ENCODE measurements around the gene TUBG2. TPM values are rescaled to one million over a fixed set of nuclear protein-coding genes. Genes with fewer than 3 reads are reported as not detected.

Gene TUBG2
- polyA plus RNA-seq, 1 of the 3 experiments (the other 2 are of a cell fraction) = 33.9 TPM

GRCh38 chr17:42660692-42661345 is 1.7 kb downstream of the TUBG2 start:
- H3F3A ChIP-seq (replicated peaks; ENCODE audit: insufficient read depth) = peaks cover 13% of the 10 kb centered on the region
- peaks cover 15 to 32% of the 10 kb centered on the region in 2 experiments for H3K36me3 ChIP-seq (replicated peaks in 1 of 2; ENCODE audit: control insufficient read depth in 1 of 2, insufficient read depth in 2 of 2, low read length in 1 of 2)
- H4K20me1 ChIP-seq (ENCODE audit: insufficient read depth) = no peaks in the 10 kb centered on the region
- peak overlapping the region in 1 of 2 experiments; percentile 72; a peak in 3 of 4 replicates for H3K4me3 ChIP-seq (ENCODE audit: low read depth in 2 of 2, low read length in 1 of 2)
- POLR2A ChIA-PET = interaction anchor here (1.1 kb wide), 1 partner anchor 11 kb away, joined by 4 read pairs; no protein-coding TSS in a partner anchor
- H3K27ac ChIP-seq (ENCODE audit: low read depth in 2 of 2, low read length in 1 of 2) = peak overlapping the region; percentile 62 to 87
- H3K9me3 ChIP-seq = no peaks in the 10 kb centered on the region
- H3K9ac ChIP-seq = peak overlapping the region; percentile 41; the same call in 1 of the 2 replicates
- H3K27me3 ChIP-seq (ENCODE audit: insufficient read depth) = no peaks in the 10 kb centered on the region
- CTCF ChIA-PET = interaction anchor here (1.6 to 11.0 kb wide), 3 partner anchors 16 to 82 kb away, joined by 7 to 121 read pairs (median 36); partner anchors contain the start of genes PLEKHH3 and PSMC3IP
- peaks cover 8 to 12% of the 10 kb centered on the region in 2 experiments; a peak in 2 of 4 replicates for H3K4me1 ChIP-seq (ENCODE audit: control insufficient read depth in 1 of 2, insufficient read depth in 2 of 2, low read depth in 1 of 2, low read length in 1 of 2)
- peak; percentile 47; the same call in 1 of the 2 replicates for TF ChIP-seq NFIC (IDR thresholded peaks at IDR 0.05; ENCODE audit: borderline replicate concordance)
- peak; percentile 86 for TF ChIP-seq JUND (IDR thresholded peaks at IDR 0.05)
- peak; percentile 95 for TF ChIP-seq PBX3 (IDR thresholded peaks at IDR 0.05)
- peak in 1 of 2 experiments; percentile 64; a peak in 1 of 4 replicates for TF ChIP-seq EP300 (IDR thresholded peaks at IDR 0.05; ENCODE audit: borderline replicate concordance in 1 of 2, low read depth in 1 of 2, low read length in 1 of 2)
- TF ChIP-seq POLR2AphosphoS5 (IDR thresholded peaks at IDR 0.05; ENCODE audit: low read depth, low read length) = 0 out of 2 replicates have a peak, but pooled peaks have one; percentile 31
- peak; percentile 66; the same call in 1 of the 2 replicates for TF ChIP-seq TCF12 (IDR thresholded peaks at IDR 0.05)
- no peak for TF ChIP-seq GATA2 (CRISPR knock-in tag; IDR thresholded peaks at IDR 0.05)
- TF ChIP-seq USF2 (IDR thresholded peaks at IDR 0.05; ENCODE audit: borderline replicate concordance, low read depth, low read length) = no peak
- peak; percentile 87 for TF ChIP-seq FOSL2 (IDR thresholded peaks at IDR 0.05; ENCODE audit: borderline replicate concordance, low read depth)
- TF ChIP-seq ELF1 (IDR thresholded peaks at IDR 0.05) = no peak
- TF ChIP-seq, protein P1, sequence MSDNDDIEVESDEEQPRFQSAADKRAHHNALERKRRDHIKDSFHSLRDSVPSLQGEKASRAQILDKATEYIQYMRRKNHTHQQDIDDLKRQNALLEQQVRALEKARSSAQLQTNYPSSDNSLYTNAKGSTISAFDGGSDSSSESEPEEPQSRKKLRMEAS (IDR thresholded peaks at IDR 0.05; ENCODE audit: low read depth) = 0 out of 2 replicates have a peak, but pooled peaks have one; percentile 23
- TF ChIP-seq SIN3A (IDR thresholded peaks at IDR 0.05; ENCODE audit: borderline replicate concordance, low read depth, low read length) = peak; percentile 72; the same call in 1 of the 2 replicates
- DNase-seq = no peak
- 28% methylated on average over 7 of the region's 7 CpGs for WGBS (ENCODE audit: low lambda C conversion rate)
- no peaks in the 10 kb centered on the region for H3K9me2 ChIP-seq
- peak overlapping the region; percentile 85 for H3K4me2 ChIP-seq
- H3K79me2 ChIP-seq (ENCODE audit: insufficient read depth) = peaks cover 30% of the 10 kb centered on the region
- no peak overlapping the region for H2AFZ ChIP-seq (ENCODE audit: low read depth)

- no peak overlapping the region for H2AFZ ChIP-seq (ENCODE audit: low read depth)
- H3K9me3 ChIP-seq = no peaks in the 10 kb centered on the region
- TF ChIP-seq PBX3 (IDR thresholded peaks at IDR 0.05) (no peak), USF1 (IDR thresholded peaks at IDR 0.05; ENCODE audit: borderline replicate concordance, low read depth) (no peak), SIN3A (IDR thresholded peaks at IDR 0.05; ENCODE audit: borderline replicate concordance, low read depth, low read length) (no peak), ELF1 (IDR thresholded peaks at IDR 0.05) (no peak), REST (IDR thresholded peaks at IDR 0.05; ENCODE audit: low read depth, low read length) (no peak), USF2 (IDR thresholded peaks at IDR 0.05; ENCODE audit: borderline replicate concordance, low read depth, low read length) (no peak), YY1 (IDR thresholded peaks at IDR 0.05; ENCODE audit: low read depth) (no peak)
Observed at GRCh38 chr17:42665581-42666001, 6.5 kb downstream of the TUBG2 start.

More at GRCh38 chr17:42665581-42666001, 6.5 kb downstream of the TUBG2 start:
- CTCF ChIA-PET = interaction anchor here (11.0 kb wide), 1 partner anchor 12 kb away, joined by 121 read pairs; the partner anchor contains the start of gene PLEKHH3
- no peak overlapping the region for H3K4me3 ChIP-seq (ENCODE audit: low read depth in 2 of 2, low read length in 1 of 2)
- peaks cover 7% of the 10 kb centered on the region; the same call in 1 of the 2 replicates for H4K20me1 ChIP-seq (ENCODE audit: insufficient read depth)
- H3K9ac ChIP-seq = no peak overlapping the region
- no peaks in the 10 kb centered on the region for H3K9me2 ChIP-seq
- H3K27ac ChIP-seq (ENCODE audit: low read depth in 2 of 2, low read length in 1 of 2) = no peak overlapping the region; a peak in 1 of 4 replicates
- peaks cover 27% of the 10 kb centered on the region for H3F3A ChIP-seq (replicated peaks; ENCODE audit: insufficient read depth)
- POLR2A ChIA-PET = no interaction called here
- DNase-seq = no peak
- 92% methylated on average over 12 of the region's 14 CpGs for WGBS (ENCODE audit: low lambda C conversion rate)
- no peak overlapping the region for H3K4me2 ChIP-seq
- H3K79me2 ChIP-seq (ENCODE audit: insufficient read depth) = peaks cover 21% of the 10 kb centered on the region
- H3K36me3 ChIP-seq (replicated peaks in 1 of 2; ENCODE audit: control insufficient read depth in 1 of 2, insufficient read depth in 2 of 2, low read length in 1 of 2) = peaks cover 39 to 46% of the 10 kb centered on the region in 2 experiments
- no peaks in the 10 kb centered on the region for H3K27me3 ChIP-seq (ENCODE audit: insufficient read depth)
- peaks cover 20 to 30% of the 10 kb centered on the region in 2 experiments for H3K4me1 ChIP-seq (ENCODE audit: control insufficient read depth in 1 of 2, insufficient read depth in 2 of 2, low read depth in 1 of 2, low read length in 1 of 2)

Data from SK-N-SH (cell line).